Activated naive CD4-positive, alpha-beta T cell (primary cell): ENCODE measurements around the gene DRD4.
A peak's percentile ranks its signal among the peaks of the same experiment; 100 is the strongest.
"Not testable (repeated sequence)": the region's sequence is repeated elsewhere in the genome, so short reads cannot be mapped to it uniquely, and the experiment has no call there.

ENCODE experiments used
- DNase-seq, 4 experiments: peaks; one replicate each; lab custom pipeline; 2025; lab: John Stamatoyannopoulos, UW

Gene DRD4

GRCh38 chr11:645536-645935 is 8.5 kb downstream of the DRD4 start:
- DNase-seq, result no peak

DNA sequence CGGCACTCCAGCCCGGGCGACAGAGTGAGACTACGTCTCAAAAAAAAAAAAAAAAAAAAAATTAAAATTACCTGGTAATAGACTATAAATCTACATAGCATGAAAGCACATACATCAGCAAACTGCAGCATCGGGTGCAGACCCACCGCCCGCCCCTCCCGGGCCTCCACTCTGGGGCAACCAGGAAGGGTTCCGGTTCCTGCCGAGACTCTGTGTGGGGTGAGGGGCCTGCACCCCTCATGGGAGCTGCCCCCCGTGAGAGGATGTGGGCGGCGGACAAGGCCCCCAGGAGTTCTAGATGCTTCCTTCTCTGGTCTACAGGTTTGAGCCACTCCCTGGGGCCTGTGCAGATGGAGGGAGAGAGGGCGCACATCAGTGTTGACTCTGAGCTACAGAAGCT is 9.1 kb downstream of the DRD4 start:
- no peak for DNase-seq

- DNase-seq, result not testable (repeated sequence)
These were observed 10.6 kb downstream of the DRD4 start for GRCh38 chr11:647672-648158.

- DNase-seq, result no peak
These were observed 13.4 kb downstream of the DRD4 start for GRCh38 chr11:650482-650881.

DNA sequence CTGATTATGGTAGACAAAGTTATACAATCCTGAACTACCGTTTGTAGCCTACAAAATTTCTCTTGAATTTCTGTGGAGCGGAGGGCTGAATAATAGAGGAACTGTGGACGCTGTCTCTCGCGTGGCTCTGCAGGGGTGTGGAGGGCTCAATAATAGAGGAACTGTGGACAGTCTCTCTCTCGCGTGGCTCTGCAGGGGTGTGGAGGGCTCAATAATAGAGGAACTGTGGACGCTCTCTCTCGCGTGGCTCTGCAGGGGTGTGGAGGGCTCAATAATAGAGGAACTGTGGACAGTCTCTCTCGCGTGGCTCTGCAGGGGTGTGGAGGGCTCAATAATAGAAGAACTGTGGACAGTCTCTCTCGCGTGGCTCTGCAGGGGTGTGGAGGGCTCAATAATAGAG is 16.1 kb downstream of the DRD4 start:
- not testable (repeated sequence) for DNase-seq

DNA sequence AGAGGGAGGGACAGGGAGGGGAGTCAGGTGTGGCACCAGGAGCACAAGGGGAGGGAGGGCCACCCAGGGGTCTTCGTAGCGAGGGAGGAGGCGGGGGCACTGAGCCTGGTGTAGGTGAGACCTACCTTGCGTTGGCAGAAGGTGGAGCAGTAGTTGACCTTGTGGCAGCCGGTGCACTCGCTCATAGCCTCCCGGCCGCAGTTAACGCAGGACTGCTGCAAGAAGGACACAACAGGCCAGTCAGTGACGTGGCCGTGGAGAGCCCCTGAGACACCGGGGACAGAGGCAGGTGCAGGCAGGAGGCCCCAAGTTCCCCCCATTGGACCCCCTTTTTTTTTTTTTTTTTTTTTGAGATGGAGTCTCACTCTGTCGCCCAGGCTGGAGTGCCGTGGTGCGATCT is 16.8 kb downstream of the DRD4 start:
- DNase-seq, result no peak

- DNase-seq, result not testable (repeated sequence)
These were observed 17.4 kb downstream of the DRD4 start for GRCh38 chr11:654444-654843.

- no peak for DNase-seq
These were observed 18.1 kb downstream of the DRD4 start for GRCh38 chr11:655036-655726.

DNA sequence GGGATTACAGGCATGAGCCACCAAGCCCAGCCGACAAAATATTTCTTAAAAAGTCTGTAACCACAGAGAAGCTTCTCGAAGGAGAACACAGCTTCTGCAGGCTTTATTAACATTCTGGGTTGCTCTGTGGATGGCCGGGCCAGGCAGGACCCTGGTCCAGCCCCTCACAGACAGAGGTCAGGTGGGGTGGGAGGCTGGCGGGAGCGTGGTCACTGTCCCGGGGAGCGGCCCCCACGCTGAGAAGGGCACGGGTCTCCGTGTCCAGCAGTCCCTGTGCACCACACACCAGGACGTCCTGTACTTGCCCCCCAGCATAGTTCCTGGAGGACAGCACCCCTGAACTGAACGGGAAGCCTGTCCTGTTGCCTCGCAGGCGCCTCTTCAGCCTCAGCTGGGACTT is 19.4 kb downstream of the DRD4 start:
- DNase-seq, result no peak

DNA sequence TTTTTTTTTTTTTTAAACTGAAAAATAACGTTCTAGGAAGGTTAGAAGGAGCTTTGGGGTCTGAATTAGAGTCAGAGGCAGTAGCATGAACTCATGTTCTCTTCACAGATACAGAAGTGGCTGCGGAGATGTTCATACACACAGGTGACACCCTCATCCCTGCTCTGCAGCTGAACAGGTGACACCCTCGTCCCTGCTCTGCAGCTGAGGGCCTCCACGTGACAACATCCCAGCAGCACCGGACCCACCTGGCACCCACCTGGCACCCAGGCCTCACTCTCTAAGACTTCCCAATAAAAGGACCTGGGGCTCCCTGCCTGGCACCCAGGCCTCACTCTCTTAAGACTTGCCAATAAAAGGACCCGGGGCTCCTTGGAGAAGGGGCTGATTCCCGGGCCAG is 19.8 kb downstream of the DRD4 start:
- no peak for DNase-seq

DNA sequence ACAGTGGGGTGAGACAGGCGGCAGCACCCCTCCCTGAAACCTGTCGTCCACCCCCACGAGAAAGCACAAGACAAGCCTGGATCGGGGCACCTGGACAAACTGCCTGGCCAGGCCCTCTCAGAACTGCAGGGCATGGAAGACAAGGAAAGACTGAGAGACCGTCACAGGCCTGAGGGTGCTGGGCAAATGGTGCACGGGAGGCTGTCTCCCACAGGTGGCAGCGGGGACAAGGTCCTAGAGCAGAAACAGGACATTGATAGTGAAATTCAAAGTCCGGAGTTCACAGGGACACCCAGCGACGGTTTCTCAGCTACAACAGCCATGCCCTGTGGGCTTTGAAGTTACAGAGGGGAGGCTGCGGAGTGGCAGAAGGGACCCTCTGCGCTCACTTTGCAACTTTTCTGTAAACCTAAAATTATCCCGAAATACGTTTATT is 20.6 kb downstream of the DRD4 start:
- no peak for DNase-seq

- DNase-seq, result no peak
These were observed 22.5 kb downstream of the DRD4 start for GRCh38 chr11:659532-660085.

GRCh38 chr11:660281-660680 is 23.2 kb downstream of the DRD4 start:
- DNase-seq, result no peak

DNA sequence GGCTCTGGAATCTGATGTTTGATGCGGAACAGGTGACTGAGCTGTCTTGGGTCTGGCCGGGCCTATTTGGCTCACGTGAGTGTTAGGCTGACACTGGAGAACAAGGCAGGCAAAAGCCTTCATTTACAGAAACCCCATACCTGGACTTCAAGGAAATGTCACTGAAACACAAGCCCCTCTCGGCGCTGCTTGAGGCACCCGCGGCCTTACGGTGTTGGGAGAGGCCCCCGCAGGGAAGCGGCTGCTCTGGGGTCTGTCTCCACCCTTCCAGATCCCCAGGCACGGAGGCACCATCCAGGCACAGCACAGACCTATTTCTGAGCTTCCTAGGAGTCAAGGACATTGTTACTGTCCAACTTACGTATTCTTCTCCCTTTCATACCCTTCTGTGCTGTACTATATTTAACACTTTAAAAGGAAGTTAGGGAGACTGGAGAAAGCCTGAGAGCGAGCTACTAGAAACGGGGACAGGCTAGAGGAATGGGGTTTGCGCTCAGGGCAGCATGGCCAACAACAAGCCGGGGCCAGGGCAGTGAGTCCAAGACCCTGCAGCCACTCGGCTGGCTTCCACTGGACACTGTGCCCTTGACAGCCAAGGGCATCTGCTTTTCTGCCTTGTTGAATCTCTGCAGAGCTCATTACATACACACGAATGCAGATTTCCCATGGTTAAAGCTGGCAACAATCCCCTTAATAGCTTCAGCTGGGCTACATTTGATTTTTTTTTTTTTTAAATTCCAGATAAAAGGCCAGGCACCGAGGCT is 23.8 kb downstream of the DRD4 start:
- DNase-seq, result no peak

GRCh38 chr11:662689-663274 is 25.7 kb downstream of the DRD4 start:
- peak in 2 of 4 experiments; percentile 11 to 16 for DNase-seq

GRCh38 chr11:665062-665703 is 28.1 kb downstream of the DRD4 start:
- DNase-seq, result no peak

- DNase-seq, result no peak
These were observed 28.7 kb downstream of the DRD4 start for GRCh38 chr11:665704-666281.

GRCh38 chr11:673866-674265 is 36.8 kb downstream of the DRD4 start:
- no peak for DNase-seq

GRCh38 chr11:674406-674805 is 37.3 kb downstream of the DRD4 start:
- DNase-seq, result no peak

DNA sequence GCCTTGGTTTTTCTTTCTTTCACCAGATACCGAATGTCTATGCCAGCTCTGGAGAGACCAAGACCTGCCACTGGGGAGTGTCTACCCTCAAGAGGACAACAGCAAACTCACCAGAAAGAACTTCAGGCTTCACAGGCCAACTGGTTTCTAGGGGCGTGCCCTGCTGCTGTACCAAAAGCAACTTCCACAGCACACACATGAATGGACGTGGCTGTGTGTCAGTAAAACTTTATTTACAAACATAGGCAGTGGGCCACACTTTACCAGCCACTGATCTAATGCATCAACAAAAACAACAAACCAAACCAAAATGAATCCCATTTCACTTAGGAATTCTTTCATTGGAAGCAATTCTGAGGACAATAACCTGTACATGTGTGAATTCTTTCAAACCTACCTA is 41.2 kb downstream of the DRD4 start:
- DNase-seq, result no peak

DNA sequence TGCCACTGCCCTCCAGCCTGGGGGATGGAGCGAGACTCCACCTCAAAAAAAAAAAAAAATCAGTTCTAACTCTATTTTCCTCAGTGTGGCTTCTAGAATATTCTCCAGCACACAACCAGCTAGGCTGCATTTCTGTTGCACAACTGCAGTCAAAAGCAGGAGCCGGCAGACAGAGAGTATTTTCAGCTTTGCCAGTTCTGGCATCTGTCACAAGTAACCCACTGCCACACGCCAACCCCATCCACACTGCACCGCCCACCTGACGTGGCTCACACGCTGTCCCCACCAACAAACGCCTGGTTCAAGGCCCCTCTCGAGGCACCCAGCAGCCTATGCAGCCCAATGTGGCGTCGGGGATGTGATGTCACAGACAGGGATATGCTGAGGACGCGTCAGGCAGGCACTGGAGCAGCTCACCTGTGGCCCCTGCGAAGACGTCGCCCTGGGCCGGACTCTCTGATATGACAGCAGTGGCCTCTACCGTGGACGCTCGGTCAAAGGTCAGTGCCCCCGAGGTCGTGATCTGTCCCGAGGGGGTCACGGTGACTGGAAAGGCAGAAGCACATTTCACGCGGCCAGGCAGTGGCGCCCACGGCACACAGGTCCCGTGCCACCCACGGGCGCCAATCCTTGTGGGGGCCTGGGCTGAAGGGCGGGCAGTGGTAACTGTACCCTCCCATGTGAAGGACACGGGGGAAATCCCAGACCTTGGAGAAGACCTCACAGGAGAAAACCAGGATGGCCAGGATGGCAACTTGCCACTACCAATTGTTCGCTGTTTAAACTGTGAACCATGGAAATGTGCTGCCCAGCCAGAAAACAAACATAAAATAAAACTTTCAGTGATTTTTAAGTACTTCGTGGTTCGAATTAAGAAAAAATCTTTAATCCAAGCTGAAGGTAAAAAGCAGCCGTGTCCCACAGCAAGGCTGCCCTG is 42.5 kb downstream of the DRD4 start:
- DNase-seq, result no peak
